KBM-7 (cell line): ENCODE measurements around the gene FOXK1.

Source experiments
- DNase-seq: peaks from one replicate; pipeline ENCODE4 v3.0.0-alpha.2; 2015
- in situ Hi-C: fragments of 300-500 bp; cut with MboI; formaldehyde crosslinking; loops from 2 replicates; pipeline ENCODE4 v1.14.3; 2020; ENCODE audit warnings: low sequenced_read_pairs, low pct_unique_long_range_greater_than_20kb, mixed read lengths

The FOXK1 gene

GRCh38 chr7:4819560-4820404 lies 137.7 kb downstream of the FOXK1 start:
- DNase-seq: no peak
- in situ Hi-C loops: loop anchor here (25.0 kb wide), 1 partner anchor 268 kb away; no protein-coding TSS in a partner anchor

- in situ Hi-C loops: loop anchor here (25.0 kb wide), 1 partner anchor 267 kb away; no protein-coding TSS in a partner anchor
- no peak for DNase-seq
These were observed 138.4 kb downstream of the FOXK1 start for GRCh38 chr7:4820405-4820966.
